PC-3 (cell line): Measurements from ENCODE around the gene ORC1. TPM values are rescaled to one million over a fixed set of nuclear protein-coding genes. Genes with fewer than 3 reads are reported as not detected.

Source experiments
- ATAC-seq: fragments of 200-7000 bp; cut with Tn5 transposase; 2 replicates; pipeline ENCODE4 v1.9.1; 2020; ENCODE audit warnings: mild to moderate bottlenecking, moderate library complexity
- BruUV-seq: library from RNA; stranded (reverse); fragments of 400-500 nt; replicated peaks from 2 replicates; lab custom pipeline; 2021; lab: Mats Ljungman, UMichigan
- CTCF ChIA-PET: fragments of 300-600 bp; sonication (Branson Sonifier 250); formaldehyde crosslinking; loops from one replicate; lab custom pipeline; 2022; ENCODE audit warnings: antibody characterized with exemption; lab: Charles Lee
- POLR2A ChIA-PET: fragments of 300-600 bp; sonication (Branson Sonifier 250); formaldehyde crosslinking; loops from one replicate; lab custom pipeline; 2022; ENCODE audit warnings: antibody characterized with exemption; ENCODE audit not compliant: unreplicated experiment; lab: Charles Lee
- DNase-seq: peaks from one replicate; pipeline ENCODE4 v3.0.0-alpha.2; 2015
- H2AFZ ChIP-seq: fragments of 300-600 bp; sonication (generic); 2 replicates; pipeline ENCODE4 v1.6.0; 2016; ENCODE audit warnings: antibody characterized with exemption, low read length
- H3F3A ChIP-seq: fragments of 300-600 bp; sonication (generic); one replicate; pipeline ENCODE4 v1.6.0; 2017; ENCODE audit warnings: antibody characterized with exemption, low read length, control low read depth, mild to moderate bottlenecking; ENCODE audit not compliant: unreplicated experiment
- H3K27ac ChIP-seq: fragments of 300-600 bp; sonication (generic); 2 replicates; pipeline ENCODE4 v1.5.1; 2016; ENCODE audit warnings: mild to moderate bottlenecking, low read length
- H3K27me3 ChIP-seq: fragments of 300-600 bp; sonication (generic); 2 replicates; pipeline ENCODE4 v1.6.1; 2016; ENCODE audit warnings: low read length, mixed read lengths
- H3K36me3 ChIP-seq: fragments of 300-600 bp; sonication (generic); 2 replicates; pipeline ENCODE4 v1.6.1; 2016; ENCODE audit warnings: low read depth, mixed run types, low read length, mixed read lengths
- H3K4me1 ChIP-seq: fragments of 300-600 bp; sonication (generic); 2 replicates; pipeline ENCODE4 v1.5.1; 2016; ENCODE audit warnings: low read length; ENCODE audit not compliant: insufficient read depth
- H3K4me2 ChIP-seq: fragments of 300-600 bp; sonication (generic); 2 replicates; pipeline ENCODE4 v1.6.0; 2016; ENCODE audit warnings: low read length
- H3K4me3 ChIP-seq: fragments of 300-600 bp; sonication (generic); 2 replicates; pipeline ENCODE4 v1.5.1; 2016; ENCODE audit warnings: mild to moderate bottlenecking, low read length, mixed read lengths
- H3K79me2 ChIP-seq: fragments of 300-600 bp; sonication (generic); 2 replicates; pipeline ENCODE4 v1.6.1; 2017; ENCODE audit warnings: low read length, mixed read lengths
- H3K9ac ChIP-seq: fragments of 300-600 bp; sonication (generic); 2 replicates; pipeline ENCODE4 v1.6.0; 2016; ENCODE audit warnings: mild to moderate bottlenecking, low read length
- H3K9me2 ChIP-seq: fragments of 300-600 bp; sonication (generic); replicated peaks from 2 replicates; pipeline ENCODE4 v1.6.1; 2016; ENCODE audit warnings: mixed run types, low read length, mixed read lengths
- H3K9me3 ChIP-seq: fragments of 300-600 bp; sonication (generic); 2 replicates; pipeline ENCODE4 v1.6.1; 2016; ENCODE audit warnings: low read length, mixed read lengths
- H4K20me1 ChIP-seq: fragments of 300-600 bp; sonication (generic); 2 replicates; pipeline ENCODE4 v1.6.1; 2016; ENCODE audit warnings: low read length, mixed read lengths
- EZH2 ChIP-seq: fragments of 300-600 bp; sonication (generic); IDR thresholded peaks from one replicate; pipeline ENCODE4 v1.6.1; 2017; ENCODE audit warnings: antibody characterized with exemption, mild to moderate bottlenecking, low read length; ENCODE audit not compliant: unreplicated experiment
- EZH2phosphoT487 ChIP-seq: fragments of 300-600 bp; sonication (generic); IDR thresholded peaks from 2 replicates; pipeline ENCODE4 v1.6.1; 2018; ENCODE audit warnings: mild to moderate bottlenecking, antibody characterized with exemption, low read length, borderline replicate concordance
- intact Hi-C: fragments of 100-400 bp; cut with micrococcal nuclease; formaldehyde crosslinking; loops from 2 replicates; pipeline ENCODE4 v1.9.0; 2023
- total RNA-seq: library from RNA; depleted of rRNA; stranded (reverse); fragments of >200 nt; gene quantifications from 2 replicates; pipeline ENCODE4 v1.2.3, GENCODE V29; 2014
- TF ChIP-seq, protein P1 (sequence below): fragments of 300-600 bp; sonication (generic); conservative IDR thresholded peaks from 2 replicates; pipeline ENCODE4 v1.5.1; 2017; ENCODE audit warnings: antibody characterized with exemption, low read depth, mild to moderate bottlenecking, low read length

The ORC1 gene
- total RNA-seq, 1 experiment from 2014 or later, result 23.7 TPM

DNA sequence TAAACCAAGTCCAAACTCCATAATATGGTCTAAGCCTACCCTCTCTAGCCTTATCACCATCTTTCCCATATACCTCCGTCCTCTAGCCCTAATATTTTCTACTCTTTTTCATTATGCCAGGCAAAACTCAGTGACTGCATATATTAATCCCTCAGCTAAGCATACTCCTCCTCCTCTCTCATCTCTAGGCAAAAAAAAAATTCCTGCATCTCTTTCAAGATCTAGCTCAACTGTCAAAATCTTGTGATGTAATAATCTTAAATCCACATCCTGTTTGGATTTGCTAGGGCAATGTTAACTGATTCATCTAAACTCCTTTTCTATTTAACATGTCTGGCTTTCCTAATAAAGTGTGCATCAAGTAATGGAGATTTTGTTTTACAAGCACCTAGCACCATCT, 20.6 kb upstream of the ORC1 start:
- no TSS peak for BruUV-seq
- no peaks in the 10 kb centered on the region for H3K79me2 ChIP-seq
- H3K4me3 ChIP-seq, result no peak overlapping the region
- TF ChIP-seq EZH2 (no peak), EZH2phosphoT487 (no peak)
- TF ChIP-seq, protein P1, sequence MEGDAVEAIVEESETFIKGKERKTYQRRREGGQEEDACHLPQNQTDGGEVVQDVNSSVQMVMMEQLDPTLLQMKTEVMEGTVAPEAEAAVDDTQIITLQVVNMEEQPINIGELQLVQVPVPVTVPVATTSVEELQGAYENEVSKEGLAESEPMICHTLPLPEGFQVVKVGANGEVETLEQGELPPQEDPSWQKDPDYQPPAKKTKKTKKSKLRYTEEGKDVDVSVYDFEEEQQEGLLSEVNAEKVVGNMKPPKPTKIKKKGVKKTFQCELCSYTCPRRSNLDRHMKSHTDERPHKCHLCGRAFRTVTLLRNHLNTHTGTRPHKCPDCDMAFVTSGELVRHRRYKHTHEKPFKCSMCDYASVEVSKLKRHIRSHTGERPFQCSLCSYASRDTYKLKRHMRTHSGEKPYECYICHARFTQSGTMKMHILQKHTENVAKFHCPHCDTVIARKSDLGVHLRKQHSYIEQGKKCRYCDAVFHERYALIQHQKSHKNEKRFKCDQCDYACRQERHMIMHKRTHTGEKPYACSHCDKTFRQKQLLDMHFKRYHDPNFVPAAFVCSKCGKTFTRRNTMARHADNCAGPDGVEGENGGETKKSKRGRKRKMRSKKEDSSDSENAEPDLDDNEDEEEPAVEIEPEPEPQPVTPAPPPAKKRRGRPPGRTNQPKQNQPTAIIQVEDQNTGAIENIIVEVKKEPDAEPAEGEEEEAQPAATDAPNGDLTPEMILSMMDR, result no peak
- CTCF ChIA-PET, result no interaction called here
- no peaks in the 10 kb centered on the region for H3K9me2 ChIP-seq
- H3K4me2 ChIP-seq, result no peak overlapping the region
- no peak overlapping the region for H2AFZ ChIP-seq
- POLR2A ChIA-PET, result no interaction called here
- peaks cover 34% of the 10 kb centered on the region; the same call in 1 of the 2 replicates for H3K36me3 ChIP-seq
- DNase-seq, result no peak
- H3F3A ChIP-seq, result no peaks in the 10 kb centered on the region
- no peak overlapping the region for H3K27ac ChIP-seq
- H3K27me3 ChIP-seq, result no peaks in the 10 kb centered on the region
- peaks cover 14% of the 10 kb centered on the region; the same call in 1 of the 2 replicates for H3K4me1 ChIP-seq
- intact Hi-C loops, result no loop called here
- H4K20me1 ChIP-seq, result no peaks in the 10 kb centered on the region
- ATAC-seq, result no peak
- no peak overlapping the region for H3K9ac ChIP-seq
- no peaks in the 10 kb centered on the region for H3K9me3 ChIP-seq

DNA sequence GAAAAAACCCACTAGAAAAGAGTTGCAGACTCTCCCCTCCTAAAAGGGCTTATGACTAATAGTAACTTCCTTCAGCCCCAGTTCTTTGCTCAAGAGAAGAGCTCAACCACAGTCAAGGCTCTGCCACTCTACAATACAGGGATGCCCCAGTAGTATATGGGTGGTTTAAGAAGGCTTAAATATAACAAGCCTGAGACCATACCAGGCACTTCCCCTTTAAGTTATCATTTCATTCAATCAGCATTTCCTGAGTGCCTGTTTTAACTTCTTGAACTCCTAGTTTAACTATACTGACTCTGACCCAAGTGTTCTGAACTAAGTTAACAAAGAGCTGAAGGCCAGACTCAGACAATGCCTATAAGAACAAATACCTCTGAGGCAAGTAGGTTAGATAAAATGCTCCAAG, 20.0 kb upstream of the ORC1 start:
- CTCF ChIA-PET, result interaction anchor here (0.5 kb wide), 1 partner anchor 631 kb away, joined by 5 read pairs; no protein-coding TSS in a partner anchor

DNA sequence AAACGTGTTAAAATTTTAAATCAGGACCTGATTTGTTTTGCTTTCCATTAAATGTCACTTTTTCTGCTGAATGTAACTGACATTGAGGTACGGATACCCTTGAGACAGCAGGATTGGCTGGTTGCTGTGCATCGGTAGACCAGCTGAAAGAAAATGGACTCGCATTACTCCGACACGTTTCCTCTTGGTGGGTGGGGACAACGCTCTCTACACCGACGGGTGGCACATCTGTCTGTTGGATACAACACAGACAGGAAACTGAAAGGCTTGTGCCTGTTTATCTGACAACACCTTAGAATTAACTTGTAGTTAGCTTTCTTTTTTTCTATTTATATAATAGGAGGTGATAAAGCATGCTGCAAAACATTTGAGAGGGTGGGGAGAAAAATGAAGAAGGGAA, 19.5 kb upstream of the ORC1 start:
- Histone ChIP-seq H3K79me2 (no peaks in the 10 kb centered on the region), H3K9me2 (no peaks in the 10 kb centered on the region), H2AFZ (no peak overlapping the region), H3K27me3 (no peaks in the 10 kb centered on the region), H4K20me1 (no peaks in the 10 kb centered on the region), H3K4me3 (no peak overlapping the region), H3K9ac (no peak overlapping the region), H3K4me2 (no peak overlapping the region), H3F3A (no peaks in the 10 kb centered on the region), H3K27ac (no peak overlapping the region), H3K36me3 (peaks cover 35% of the 10 kb centered on the region; the same call in 1 of the 2 replicates), H3K9me3 (no peaks in the 10 kb centered on the region), H3K4me1 (peaks cover 14% of the 10 kb centered on the region; the same call in 1 of the 2 replicates)
- ATAC-seq, result no peak
- intact Hi-C loops, result no loop called here
- TF ChIP-seq, protein P1, result no peak
- no peak for TF ChIP-seq EZH2phosphoT487
- TF ChIP-seq EZH2, result no peak
- BruUV-seq, result no TSS peak
- DNase-seq, result no peak
- CTCF ChIA-PET, result interaction anchor here (0.5 kb wide), 1 partner anchor 632 kb away, joined by 5 read pairs; no protein-coding TSS in a partner anchor
- POLR2A ChIA-PET, result no interaction called here

More for the DNA sequence above, 20.0 kb upstream of the ORC1 start:
- peak; percentile 22; the same call in 1 of the 2 replicates for ATAC-seq
- no peak overlapping the region for H2AFZ ChIP-seq
- no peaks in the 10 kb centered on the region for H3F3A ChIP-seq
- no peak overlapping the region for H3K9ac ChIP-seq
- TF ChIP-seq, protein P1, result no peak
- TF ChIP-seq EZH2phosphoT487 (no peak), EZH2 (no peak)
- H3K4me2 ChIP-seq, result no peak overlapping the region
- H3K9me2 ChIP-seq, result no peaks in the 10 kb centered on the region
- H3K4me3 ChIP-seq, result no peak overlapping the region
- no peaks in the 10 kb centered on the region for H3K27me3 ChIP-seq
- intact Hi-C loops, result no loop called here
- H4K20me1 ChIP-seq, result no peaks in the 10 kb centered on the region
- POLR2A ChIA-PET, result no interaction called here
- no peak overlapping the region for H3K27ac ChIP-seq
- peaks cover 14% of the 10 kb centered on the region; the same call in 1 of the 2 replicates for H3K4me1 ChIP-seq
- H3K36me3 ChIP-seq, result peaks cover 34% of the 10 kb centered on the region; the same call in 1 of the 2 replicates
- no TSS peak for BruUV-seq
- no peaks in the 10 kb centered on the region for H3K9me3 ChIP-seq
- no peaks in the 10 kb centered on the region for H3K79me2 ChIP-seq
- no peak for DNase-seq
